NCI-H82 (cell line): ENCODE data around the gene RNPEPL1.
"Not testable (repeated sequence)": the region's sequence is repeated elsewhere in the genome, so short reads cannot be mapped to it uniquely, and the experiment has no call there.

Experiments used
- DNase-seq: peaks from one replicate; lab custom pipeline; 2025; lab: John Stamatoyannopoulos, UW

The RNPEPL1 gene

DNA sequence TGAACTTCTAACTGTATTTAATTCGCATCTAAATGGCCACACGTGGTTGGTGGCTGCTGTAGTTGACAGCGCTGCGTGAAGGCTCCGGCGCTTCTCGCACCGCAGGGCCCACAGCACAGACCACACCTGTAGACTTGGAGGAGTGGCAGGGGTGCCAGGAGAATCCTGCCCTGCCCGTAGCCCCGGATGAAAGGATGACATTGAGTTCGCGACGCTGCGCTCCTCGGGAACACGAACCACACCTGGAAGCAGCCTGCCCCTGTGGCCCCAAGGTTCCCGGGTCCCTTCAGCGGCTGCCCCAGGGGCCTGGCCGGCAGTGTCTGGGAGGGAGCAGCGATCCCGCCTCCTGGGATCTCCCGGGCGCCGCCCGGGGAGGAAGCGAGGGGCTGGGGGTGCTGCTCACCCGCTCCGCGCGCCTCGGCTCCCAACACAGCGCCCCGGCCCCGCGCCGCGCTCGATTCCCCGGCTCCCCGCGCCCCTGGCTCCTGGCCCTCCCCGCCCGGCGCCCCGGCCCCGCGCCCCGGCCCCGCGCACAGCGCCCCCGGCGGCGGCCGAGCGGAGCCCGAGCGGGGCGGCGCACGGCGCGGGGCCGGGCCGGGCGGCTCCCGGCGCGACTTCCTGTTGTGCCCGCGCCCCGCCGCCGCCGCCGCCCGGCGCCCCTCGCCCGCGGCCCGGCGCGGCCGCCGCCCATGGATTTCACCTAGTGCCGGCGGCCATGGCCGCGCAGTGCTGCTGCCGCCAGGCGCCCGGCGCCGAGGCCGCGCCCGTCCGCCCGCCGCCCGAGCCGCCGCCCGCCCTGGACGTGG is at the start of gene RNPEPL1:
TSS of gene RNPEPL1 (plus strand) at position 613 of the 806 bp plus-strand sequence. CDS start at position 716, 103 bp downstream.
- DNase-seq, result peak; percentile 60

- DNase-seq, result no peak
These were observed 49.3 kb upstream of the RNPEPL1 start for GRCh38 chr2:240518981-240519380.

GRCh38 chr2:240519396-240520129 is 48.7 kb upstream of the RNPEPL1 start:
- no peak for DNase-seq

GRCh38 chr2:240520130-240520973 is 47.9 kb upstream of the RNPEPL1 start:
- DNase-seq, result no peak

DNA sequence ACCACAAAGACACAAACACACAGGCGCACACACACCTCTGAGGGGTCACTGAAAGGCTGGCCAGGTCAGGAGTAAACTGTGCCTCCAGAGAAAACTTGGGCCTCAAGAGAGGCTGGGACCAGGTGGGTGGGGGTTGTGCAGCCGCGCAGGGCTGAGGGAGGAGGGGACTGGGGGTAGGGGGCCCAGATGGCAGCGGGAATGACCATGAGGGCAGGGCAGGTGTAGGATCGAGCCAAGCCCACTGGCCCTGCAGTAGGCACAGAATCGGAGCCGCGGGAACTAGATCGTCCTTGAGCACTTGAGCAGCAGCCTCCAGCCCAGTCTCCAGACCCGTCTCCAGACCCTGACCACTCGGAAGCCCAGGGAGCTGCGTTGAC is 47.3 kb upstream of the RNPEPL1 start:
- DNase-seq, result no peak

GRCh38 chr2:240521885-240522284 is 46.4 kb upstream of the RNPEPL1 start:
- DNase-seq, result not testable (repeated sequence)

DNA sequence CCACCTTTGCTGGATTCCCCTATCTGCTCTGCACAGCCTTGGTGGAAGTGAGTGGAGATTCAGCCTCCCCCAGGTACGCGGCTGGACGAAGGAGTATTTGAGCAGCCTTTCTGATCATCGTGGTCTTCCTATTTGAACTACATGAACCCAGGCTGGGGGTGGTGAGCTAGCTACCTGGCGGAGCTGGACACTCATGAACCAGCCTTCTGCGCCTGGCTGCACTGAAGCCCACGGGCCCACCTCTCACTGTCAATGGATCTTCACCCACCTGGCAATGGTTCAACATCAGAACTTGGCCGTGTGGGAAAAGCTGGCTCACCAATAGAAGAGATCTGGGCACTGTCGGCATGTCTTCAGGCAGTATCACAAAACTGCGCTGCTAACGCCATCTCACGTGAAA is 45.9 kb upstream of the RNPEPL1 start:
- DNase-seq, result no peak

- DNase-seq, result no peak
These were observed 44.6 kb upstream of the RNPEPL1 start for GRCh38 chr2:240523451-240524281.

DNA sequence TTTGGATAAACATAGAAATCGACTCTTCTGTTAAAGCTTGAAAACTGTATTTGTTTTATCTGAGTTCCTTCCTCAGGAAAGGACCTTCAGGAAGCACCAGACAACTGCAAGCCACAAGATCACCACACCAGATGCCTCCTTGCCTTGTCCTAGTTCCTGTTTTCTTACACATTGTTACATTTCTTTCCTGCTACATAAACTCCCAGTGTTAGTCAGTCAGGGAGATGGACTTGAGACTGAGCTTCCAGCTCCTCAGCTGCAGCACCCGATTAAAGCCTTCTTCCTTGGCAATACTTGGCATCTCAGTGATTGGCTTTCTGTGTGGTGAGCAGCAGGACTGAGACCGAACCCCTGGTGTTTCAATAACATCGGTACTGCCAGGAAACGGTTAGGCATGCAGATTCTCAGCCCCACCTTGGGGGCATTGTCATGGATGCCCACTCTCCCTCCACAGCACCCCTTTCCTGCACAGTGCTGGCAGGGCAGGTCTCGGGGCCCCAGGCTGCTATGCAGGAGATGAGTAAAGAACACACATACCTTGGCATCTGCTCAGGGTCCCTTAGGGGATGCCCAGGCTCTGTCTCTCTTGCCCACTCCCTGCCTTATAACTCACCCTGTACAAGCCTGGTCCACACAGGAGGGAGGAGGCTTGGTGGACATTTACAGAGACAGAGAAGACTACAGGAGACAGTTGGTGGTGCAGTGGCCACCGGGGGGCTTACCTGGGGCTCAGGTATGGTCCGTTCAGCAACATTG is 43.1 kb upstream of the RNPEPL1 start:
- DNase-seq, result no peak

DNA sequence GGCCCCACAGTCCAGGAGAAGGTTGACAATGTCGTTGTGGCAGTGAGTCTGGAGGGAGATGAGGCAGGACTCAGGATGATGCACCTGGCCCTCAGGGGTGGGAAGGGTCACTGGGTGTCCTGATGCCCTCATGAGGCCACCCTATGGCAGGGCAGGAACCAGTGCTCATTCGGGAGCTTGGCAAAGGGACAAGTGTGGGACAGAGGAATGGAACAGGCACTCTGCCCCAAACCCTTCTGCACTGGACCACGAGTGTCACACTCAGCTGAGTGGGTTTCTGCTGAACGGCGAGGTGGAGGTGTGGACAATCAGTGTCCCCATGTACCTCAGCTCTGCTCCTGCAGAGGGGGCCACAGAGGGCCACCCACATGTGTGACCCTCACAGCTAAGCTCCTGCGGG is 42.5 kb upstream of the RNPEPL1 start:
- DNase-seq, result no peak

- no peak for DNase-seq
These were observed 41.8 kb upstream of the RNPEPL1 start for GRCh38 chr2:240526521-240526920.

DNA sequence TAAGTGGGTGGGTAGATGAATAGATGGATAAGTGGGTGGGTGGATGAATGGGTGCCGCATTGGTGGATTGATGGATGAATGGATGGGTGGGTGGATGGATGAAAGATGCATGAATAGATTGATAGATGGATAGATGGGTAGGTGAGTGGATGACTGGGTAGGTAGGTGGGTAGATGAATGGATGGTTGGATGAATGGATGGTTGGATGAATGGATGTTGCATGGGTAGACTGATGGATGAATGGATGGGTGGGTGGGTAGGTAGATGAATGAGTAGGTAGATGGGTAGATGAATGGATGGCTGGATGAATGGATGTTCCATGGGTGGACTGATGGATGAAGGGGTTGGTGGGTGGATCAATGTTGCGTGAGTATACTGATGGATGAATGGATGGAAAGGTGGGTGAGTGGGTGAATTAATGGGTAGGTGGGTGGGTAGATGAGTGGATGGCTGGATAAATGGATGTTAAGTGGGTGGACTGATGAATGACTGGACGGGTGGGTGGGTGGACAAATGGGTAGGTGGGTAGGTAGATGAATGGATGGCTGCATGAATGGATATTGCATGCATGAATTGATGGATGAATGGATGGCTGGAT is 41.0 kb upstream of the RNPEPL1 start:
- no peak for DNase-seq

DNA sequence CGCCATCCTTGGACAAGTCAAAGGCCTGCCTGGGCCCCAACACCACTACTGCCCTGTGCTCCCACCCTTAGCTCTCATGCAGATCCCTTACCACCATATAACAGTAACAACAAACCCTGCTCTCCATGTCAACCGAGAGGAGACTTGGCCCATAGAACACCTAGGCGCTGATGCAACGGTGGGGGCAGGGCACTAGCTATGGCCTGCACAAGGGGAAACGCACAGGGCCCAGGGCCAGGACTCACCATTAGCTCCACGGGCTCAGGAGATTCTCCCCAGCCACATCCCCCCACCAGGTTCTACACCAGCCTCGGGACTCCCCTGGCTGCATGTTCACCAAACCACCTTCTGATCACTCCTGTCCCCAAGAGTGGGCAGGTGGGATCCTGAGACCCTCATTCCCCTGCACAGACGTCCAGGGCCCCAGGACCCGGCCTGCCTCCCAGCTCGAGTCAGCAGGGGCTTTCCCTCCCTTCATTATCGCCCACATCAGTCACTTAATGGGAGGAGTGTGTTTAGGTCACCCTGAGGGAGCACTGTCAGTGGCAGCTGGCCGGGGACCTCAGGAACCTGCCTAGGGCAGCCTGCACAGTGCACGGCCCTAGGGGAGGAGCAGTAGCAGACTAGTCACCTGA is 39.8 kb upstream of the RNPEPL1 start:
- no peak for DNase-seq

GRCh38 chr2:240529344-240529999 is 38.8 kb upstream of the RNPEPL1 start:
- no peak for DNase-seq

- DNase-seq, result no peak
These were observed 38.1 kb upstream of the RNPEPL1 start for GRCh38 chr2:240530181-240530580.

GRCh38 chr2:240531038-240531437 is 37.2 kb upstream of the RNPEPL1 start:
- DNase-seq, result no peak

DNA sequence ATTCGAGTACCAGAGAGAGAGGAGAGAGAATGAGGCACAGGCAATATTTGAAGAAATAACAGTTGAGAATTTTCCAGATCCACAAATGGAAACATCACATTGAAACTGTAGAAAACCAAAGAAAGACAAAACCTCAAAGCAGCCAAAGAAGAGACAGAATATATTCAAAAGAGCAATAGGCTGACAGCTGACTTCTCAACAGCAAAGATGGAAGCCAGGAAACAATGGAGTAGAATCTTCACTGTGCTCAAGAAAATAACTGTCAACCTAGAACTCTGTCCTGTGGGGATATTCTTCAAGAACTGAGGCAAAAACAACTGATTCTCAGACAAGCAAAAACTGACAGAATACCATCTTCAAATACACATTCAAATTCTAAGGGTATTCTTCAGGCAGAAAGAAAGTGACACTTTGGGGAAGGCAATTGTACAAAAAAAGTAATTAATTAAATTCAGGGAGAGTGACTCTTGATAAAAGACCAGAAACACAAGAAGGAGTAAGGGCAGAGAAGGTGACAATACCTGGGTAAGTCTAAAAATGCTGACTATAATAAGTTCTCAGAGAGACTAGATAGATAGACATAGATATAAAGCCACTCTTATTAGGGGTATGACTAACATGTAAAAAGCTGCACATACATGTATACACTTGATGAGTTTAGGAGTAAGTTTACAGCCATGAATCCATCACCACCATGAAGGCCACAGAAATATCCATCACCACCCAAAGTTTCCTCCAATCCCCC is 36.1 kb upstream of the RNPEPL1 start:
- DNase-seq, result no peak

DNA sequence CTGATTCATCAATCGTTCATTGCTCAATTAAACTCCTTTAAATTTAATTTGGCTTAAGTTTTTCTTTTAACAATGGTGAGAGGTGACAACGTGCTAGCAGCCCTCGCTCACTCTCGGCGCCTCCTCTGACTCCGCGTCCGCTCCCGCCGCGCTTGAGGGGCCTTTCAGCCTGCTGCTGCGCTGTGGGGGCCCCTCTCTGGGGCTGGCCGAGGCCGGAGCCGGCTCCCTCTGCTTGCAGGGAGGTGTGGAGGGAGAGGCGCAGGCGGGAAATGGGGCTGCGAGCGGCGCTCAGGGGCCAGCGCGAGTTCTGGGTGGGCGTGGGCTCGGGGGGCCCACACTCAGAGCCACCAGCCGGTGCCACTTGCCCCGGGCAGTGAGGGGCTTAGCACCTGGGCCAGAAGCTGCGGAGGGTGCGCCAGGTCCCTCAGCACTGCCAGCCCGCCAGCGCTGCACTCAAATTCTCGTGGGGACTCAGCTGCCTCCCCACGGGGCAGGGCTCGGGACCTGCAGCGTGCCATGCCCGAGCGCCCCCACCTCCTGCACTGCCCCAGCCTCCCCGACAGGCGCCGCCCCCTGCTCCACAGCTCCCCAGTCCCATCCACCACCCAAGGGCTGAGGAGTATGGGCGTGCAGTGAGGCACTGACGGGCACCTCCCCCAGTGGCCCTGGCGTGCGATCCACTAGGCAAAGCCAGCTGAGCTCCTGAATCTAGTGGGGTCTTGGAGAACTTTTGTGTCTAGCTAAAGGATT is 30.1 kb upstream of the RNPEPL1 start:
- no peak for DNase-seq
